HS-5 (cell line): ENCODE data around the gene MORF4L1.
"Not testable (repeated sequence)": the region's sequence is repeated elsewhere in the genome, so short reads cannot be mapped to it uniquely, and the experiment has no call there.

ENCODE experiments used
- DNase-seq: peaks from one replicate; pipeline ENCODE4 v3.0.0-alpha.2; 2012; ENCODE audit warnings: low read depth

Gene MORF4L1

DNA sequence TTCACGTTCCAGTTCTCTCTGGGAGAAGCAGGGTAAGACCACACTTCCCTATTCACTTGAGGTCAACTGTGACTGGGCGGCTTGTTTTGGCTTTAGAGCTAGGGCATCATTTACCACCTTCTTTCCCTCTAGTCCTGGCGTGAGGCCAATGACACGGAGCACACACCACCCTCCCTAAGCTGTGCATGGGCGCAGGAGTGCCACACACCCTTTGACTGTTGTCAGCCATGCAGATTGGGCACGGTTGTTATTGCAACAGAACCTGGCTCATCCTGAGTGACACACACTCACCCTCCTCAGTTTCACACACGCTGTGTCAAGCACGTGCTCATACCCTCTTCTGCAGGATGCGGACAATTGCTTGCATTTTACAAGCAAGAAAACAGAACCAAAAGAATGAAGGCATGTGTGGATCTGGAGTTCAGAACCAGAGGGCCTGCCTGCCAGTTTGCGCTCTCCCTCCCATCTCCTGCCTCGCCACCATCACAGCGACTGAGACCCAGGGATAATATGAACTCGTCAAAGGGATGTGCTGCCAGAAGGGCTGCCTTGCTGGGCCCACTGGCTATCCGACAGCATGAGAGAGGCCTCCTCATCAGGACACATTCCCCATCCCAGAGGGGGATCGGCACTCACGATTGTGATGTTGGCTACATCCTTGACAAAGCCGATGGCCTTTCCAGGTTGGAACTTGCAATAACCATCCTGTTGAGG lies 54.5 kb downstream of the MORF4L1 start:
- no peak for DNase-seq

DNA sequence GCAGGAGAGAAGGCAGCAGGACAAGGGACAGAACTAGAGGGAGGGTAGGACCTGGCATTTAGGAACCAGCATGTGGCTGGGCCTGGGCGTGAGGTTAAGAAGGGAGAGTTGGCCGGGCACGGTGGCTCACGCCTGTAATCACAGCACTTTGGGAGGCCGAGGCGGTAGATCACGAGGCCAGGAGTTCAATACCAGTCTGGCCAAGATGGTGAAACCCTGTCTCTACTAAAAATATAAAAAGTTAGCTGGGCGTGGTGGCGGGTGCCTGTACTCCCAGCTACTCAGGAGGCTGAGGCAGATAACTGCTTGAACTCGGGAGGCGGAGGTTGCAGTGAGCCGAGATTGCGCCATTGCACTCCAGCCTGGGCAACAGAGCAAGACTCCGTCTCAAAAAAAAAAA lies 55.5 kb downstream of the MORF4L1 start:
- not testable (repeated sequence) for DNase-seq

DNA sequence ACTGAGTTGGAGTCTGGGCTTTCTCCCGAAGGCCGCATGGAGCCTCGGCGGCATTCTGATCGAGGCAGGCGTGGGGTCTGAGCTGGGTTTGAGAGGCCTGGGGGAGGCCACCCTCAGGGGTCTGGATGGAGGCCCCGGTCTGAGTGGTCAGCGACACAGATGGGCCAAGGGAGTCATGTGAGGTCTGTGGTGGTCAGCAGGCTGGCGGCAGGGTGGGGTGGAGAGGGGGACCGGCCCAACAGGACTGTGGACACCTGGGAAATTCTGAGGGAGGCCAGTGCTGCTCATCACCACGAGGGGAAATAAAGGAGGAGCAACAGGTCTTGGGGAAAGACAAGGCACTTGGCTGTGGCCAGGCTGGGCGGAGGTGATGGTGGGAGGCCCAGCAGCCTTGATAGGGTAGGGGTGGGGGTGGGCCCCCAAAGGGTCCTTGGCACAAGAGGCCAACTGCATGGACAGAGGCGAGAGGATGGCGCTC lies 56.0 kb downstream of the MORF4L1 start:
- DNase-seq, result no peak

DNA sequence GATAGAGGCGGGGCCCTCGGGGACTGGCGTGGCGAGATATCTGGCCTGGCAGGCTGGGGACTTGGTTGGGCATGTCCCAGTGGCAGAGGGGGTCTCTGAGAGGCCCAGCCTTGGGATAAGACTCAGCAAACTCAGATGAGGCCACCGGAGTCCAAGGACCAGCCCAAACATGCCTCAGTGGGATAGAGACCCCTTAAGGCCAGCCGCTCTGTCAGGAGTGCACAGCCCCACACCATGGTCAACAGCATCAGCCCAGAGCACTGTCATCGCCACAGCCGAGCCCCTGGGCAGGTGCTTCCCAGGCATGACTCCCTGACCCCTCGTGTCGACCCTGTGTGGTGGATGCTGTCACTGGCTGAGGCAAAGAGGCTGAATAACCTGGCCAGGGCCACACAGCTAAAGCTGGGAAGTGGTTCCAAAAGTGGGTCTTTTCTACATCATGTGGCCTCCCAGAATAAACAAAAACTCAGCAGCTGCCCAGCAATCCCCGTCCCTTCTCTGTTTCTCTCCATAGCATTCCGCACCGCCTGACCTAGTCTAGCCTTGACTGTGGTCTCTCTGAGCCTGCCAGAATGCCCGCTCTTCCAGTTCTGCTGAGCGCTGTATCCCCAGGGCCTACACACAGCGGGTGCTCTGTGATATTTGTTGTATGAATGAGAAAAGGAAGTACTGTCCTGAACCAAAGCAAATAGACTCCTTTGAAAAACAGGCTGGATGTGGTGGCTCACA lies 57.0 kb downstream of the MORF4L1 start:
- no peak for DNase-seq

DNA sequence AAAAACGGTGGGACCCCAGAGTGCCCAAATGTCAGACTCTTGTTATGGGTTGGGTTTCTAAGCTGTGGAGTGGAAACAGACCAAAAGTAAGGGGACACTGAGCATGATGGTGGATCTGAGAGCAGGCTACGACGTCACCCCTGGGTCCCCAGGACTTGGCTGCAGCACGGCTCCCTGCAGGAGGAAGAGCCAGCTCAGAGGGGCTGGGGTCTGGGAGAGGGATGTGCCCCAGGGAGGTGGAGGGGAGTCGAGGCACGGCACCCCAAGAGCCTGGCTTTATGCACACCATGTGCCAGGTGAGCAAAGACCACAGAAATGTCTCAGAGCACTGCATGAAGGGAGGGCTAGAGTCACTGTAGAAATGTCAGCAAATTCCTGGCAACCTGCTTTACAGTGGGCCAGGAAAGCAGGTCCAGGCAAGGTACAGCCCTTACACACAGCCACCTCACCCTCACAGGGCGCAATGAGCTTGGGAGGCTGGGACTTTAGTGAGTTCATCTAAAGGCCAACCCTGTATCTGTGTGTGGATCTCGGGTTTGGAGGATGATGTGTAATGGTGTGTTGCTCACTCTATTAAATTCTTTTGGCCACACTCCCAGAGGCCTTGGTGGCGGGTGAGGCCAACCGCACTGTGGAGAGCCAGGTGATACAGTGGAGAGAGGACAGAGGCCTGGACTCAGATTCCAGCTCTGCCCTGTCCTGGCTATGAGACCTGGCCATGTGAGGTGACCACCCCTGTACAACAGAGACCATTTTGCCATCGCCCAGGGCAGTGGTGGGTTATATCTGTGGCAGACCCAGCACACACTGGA lies 58.1 kb downstream of the MORF4L1 start:
- DNase-seq, result peak; percentile 83

DNA sequence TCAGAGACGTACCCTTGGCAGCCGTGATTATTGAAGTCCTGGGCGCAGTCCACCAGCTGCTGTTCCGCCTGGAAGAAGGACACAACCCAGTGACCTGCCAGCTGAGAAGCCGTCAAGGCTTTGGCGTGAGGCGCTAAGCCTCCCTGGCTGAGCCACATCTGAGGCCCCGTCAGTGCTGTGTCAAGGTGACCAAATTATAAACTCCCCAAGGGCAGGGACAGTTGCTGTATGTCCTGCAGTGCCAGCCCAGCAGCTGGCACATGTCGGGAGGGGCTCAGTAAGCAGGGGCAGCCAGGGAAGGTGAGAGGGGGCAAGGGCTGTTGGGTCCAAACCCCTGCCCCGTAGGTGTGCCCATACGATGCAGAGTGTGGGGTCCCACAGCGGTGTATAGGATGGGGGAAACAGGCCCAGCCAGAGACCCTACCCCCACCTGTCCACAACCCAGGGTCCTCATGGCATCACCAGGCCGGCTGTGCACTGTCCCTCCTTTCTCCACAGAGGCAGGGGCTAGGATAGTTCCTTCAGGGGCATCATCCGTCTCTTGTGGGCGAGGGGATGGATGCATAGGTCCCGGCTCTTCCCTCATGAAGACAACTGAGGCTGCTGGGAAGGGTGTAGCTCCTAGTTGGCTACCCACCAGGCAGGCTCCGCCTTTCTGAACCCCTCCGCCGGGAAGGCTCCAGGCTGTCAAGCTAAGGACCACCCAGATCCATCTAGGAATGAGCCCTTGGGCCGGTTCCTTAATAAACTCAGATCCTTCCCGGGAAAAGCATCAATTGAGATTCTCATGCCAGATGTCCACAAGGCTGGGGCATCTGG lies 59.0 kb downstream of the MORF4L1 start:
- no peak for DNase-seq

DNA sequence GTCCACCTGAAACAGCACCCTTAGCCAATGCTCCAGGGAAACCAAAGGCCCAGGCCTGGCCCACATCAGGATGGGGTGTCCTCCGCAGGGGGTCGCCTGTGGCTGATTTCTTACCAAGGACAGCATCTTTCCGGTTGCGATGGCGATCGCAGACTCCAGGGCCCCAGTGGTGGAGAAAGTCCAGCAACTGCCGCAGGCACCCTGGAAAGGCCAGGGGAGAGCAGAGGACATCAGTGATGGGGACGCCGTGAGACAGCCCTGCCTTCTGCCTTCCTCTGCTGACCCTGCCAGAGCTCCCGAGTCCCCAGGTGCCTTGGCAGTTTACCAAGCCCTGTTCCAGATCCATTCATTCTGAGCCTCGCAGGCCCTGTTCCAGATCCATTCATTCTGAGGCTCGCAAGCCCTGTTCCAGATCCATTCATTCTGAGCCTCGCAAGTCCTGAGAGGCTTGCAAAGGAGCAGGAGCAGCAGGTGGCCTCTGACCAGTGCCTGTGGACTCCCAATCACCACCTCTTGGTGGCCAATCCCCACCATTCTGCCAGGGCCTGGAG lies 59.6 kb downstream of the MORF4L1 start:
- no peak for DNase-seq

DNA sequence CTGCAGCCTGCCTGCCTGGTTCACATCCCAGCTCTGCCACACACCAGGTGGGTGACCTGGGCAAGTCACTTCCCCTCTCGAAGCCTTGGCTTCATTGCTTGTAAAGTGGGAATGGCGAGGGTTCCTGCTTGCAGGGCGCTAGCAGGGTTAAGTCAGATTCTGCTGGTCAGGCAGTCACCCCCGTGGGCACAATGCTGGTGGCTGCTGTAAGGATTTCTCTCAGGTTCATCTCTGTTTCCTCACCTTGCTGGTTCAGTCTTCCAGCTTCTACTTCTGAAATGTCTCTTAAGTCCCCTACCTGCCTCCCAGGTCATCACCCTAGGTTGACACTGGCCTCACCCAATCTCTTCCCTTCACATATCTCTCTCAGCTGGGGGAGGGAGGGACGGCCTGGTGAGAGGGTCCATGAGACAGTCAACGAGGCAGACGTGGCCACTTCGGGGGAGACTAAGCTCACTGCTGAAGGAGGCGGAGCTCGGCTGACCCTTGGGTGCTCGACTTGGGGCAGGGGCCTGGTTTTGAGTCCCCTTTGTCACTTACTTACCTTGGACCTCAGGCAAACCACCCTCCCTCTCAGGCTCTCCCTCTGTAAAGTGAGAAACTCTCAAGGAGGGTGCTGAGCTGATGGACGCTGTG lies 60.6 kb downstream of the MORF4L1 start:
- no peak for DNase-seq

DNA sequence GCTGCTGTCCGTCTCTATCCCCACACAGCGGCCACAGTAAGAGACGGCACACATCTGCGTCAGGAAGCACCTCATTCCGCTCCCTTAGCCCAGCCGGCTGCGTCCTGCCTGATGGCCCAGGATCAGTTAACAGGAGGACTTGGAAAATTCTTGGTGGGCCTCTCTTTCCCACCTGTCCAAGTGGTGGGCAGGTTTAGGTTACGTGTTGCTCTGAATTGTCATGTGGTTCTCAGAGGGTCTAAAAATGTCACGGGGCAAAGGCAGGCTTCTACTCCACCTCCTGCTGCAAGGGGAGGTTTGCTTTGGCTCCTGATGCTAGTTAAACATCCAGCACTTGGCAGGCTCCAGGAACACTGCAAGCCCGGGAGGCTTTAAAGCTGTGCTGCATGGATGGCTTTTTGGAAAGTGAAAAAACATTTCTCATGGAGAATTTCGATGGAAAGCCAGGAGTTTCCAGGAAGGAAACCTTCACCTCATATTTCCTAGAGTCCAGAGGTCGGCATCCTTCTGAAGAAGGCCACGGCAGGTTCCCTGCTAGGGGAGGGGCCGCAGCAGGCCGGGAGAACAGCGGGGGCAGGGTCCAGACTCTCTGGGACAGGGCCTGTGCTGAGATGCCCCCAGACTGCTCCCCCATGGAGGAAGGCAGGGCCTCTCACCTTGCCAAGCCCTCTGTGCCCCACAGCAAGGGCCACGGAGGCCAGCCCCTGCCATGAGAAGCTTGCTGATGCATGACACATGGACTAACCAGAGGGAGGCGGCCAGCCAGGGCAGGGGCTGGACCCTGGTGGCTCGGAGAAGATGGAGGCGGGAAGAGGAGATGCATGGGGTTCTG lies 61.3 kb downstream of the MORF4L1 start:
- no peak for DNase-seq

DNA sequence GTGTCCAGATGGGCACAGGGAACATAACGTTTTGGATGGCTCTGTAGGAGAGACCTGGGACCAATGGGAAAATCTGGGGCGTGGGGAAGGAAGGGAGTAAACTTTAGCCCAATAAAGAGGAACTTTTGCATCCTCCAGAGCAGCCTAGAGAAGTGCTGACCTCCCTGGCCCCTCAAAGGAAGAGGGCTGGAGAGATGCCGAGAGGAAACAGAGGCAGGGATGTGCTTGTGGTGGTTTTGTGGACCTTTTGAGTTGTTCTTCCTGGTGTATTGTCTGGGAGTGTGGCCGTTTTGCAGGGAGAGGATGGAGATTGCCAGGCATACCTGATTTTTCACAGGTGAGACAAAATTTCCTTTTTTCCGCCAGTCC lies 61.9 kb downstream of the MORF4L1 start:
- DNase-seq, result no peak

DNA sequence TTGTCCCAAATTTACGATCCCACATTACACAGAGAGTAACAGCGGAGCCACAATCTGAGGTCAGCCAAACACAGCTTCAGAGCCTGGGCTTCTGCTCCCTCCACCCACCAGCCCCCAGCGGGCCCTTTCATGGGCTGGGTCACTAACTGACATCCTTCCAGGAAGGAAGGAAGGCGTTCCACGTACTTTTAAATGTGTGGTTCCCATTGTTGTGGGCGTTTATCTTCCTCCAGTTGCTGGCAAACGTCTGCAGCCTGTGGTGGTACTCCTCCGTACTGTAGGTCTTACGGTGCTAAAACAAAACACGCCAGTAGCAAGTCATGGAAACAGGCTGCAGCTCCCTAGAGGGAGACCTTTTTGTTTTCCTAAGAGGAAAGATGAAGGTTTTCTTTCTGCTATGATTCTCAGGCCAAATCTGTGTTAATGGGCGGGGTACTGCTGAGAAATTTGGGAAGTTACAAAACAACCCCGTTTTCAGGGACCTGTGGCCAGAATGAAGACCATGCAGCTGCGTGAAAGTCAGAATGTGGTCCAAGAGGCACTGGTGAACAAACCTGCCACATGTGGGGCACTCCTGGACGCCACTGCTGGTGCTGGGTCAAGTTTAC lies 64.5 kb downstream of the MORF4L1 start:
- no peak for DNase-seq

DNA sequence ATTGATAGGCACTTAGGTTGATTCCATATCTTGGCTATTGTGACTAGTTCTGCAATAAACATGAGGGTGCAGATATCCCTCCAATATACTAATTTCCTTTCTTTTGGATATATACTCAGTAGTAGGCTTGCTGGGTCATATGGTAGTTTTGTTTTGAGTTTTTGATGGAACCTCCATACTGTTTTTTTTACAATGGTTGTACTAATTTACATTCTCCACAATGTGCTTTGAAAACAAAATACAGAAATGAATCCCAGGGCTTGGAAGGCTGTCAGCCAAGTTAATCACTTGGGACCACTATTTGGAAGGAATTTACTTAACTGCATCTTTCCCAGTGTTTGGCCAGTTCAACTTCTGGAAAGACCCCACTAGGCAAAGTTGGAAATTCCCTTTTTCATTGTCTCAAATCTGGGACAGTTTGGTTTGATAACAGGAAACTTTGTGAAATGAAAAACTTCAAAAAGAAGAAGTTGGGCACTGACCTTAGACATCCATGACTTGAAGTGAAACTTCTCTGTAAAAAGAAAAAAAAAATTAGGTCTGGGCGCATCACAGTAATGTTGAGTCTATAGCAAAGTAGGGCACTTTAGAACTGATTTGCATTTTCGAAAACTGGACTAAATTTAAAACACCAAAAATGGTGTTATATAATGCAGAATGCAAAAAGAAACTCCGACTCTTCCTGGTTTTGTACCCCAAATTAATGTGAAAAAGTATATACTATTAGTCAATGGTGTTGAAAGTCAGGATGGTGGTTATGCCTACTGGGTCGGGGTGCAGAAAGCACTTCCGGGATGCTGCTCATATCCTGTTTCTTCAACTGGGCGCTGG lies 66.2 kb downstream of the MORF4L1 start:
- no peak for DNase-seq

DNA sequence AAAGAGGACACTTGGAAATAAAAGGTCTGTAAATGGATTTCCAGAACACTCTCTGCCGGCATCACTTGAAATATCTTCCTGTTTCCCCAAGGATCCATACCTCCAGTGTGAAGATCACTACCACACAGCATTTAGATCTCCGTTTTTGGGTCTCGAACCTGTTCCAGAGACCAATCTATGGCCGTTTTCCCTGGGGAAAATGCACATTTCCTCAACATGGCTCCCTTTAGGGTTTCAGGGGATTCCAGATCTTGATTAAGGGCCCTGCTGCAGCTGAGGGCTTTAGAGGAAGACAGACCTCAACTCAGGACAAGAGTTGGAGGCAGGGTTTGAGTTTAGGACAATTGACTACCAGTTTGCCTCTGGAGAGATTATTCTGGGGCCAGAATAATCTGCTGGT lies 70.1 kb downstream of the MORF4L1 start:
- DNase-seq, result no peak

DNA sequence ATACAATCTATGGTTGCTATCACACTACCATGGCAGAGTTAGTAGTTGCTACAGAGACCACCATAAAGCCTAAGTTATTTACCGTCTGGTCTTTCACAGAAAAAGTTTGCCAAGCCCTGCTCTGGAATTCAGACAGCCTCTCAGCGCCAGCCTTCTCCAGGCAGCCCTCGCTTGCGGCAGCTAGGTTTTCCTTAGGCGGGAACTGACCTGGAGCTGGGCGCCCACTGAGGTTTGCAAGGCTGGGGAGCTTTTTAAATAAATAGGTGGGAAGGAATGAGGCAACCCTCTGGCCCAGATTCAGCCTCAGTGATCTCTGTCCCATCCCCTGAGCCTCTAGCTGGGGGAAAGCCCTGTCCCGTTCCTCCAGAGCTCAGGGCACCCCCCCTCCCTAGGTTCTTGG lies 71.0 kb downstream of the MORF4L1 start:
- no peak for DNase-seq

DNA sequence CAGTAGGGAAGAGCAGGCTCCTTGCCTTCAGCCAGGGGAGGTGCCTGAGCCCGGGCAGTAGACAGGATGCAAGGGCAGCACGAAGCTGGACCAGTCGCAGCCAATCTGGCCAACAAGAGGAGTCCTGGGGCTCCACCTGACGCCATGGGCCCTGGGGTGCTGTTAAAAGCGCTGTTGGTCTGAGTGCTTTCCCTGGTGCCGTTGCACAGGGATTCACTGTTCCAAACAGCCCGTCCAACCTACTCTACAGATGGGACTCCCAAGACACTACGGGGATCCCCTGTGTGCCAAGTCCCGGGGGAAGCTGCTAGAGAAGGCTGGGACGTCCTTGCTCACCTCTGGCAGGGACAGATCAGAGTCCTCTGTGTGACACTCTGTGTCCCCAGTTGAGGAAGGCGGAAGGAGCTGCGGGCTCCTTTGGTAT lies 71.5 kb downstream of the MORF4L1 start:
- DNase-seq, result no peak

DNA sequence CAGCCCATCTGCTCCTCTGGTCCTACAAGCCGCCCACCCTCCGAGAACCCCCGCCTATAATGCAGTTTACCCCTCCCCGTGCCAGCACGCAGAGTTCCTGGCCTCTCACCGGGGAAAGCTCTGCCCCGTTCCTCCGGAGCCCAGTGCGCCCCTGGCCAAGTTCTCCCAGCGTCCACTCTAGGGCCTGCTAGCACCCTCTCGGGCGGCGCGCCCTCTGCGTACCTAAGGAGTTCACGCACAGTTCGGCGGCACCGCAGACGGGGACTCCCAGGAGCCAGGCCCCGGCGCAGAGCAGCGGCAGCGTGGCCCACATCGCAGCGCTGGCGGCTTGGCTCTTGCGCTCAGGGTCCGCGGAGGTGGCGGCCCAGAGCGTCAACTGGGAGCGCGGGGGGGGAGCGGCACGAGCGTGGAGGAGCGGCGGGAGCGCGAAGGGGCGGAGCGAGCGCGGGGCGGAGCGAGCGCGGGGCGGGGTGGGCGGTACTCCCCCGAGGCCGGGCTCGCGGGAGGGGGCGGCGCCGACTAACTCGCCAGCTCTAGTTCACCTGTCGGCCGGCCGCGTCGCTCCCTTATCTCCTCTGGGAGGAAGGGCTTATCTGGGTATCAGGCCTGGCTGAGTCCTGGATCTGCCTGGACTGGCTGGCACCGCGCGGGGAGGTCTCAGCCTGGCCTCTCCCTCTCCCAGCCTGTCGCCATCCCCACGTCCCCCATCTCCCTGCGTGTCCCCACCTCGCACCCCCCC lies 72.1 kb downstream of the MORF4L1 start, which contains the start of gene CTSH:
Gene CTSH, minus strand, starts transcription at position 378 of the 739 bp plus-strand sequence. Its CDS starts 65 bp downstream, at position 313.
- DNase-seq, result no peak

DNA sequence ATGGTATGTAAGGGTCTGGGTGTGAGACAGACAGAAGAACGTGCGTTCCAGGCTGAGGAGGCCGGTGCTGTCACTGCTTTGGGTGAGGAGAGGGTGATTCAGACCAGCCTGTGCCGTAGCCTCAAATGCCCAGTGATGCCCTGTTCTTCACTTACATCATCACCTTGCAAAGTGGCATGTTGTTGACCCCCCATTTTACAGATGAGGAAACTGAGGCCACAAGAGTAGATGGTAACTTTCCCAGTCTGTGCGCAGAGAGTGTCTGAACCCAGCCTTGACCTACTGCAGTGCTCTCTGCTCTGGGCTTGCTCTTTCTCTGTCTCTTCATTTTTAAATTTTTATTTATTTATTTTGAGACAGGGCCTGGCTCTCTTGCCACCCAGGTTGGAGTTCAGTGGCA lies 73.8 kb downstream of the MORF4L1 start:
- DNase-seq, result no peak

DNA sequence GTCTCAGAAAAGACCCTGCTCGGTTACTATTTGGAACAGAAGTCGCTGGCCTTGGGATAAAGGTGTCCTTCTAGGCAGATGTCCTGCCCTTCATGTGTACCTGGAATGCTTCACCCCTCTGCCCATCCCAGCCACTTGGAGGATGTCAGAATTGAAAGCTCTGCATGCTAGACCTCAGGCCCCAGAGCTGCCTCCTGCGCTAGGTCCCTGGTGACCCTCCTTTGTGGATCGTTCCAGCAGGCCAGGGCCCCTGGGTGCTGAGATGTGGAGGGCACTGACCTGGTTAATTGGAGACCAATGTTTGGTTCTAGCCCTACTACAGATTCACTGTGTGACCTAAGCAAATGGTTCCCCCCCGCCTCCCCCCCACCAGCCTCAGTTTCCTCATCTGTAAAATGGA lies 74.8 kb downstream of the MORF4L1 start:
- no peak for DNase-seq
